ENCODE results near the gene RPGRIP1L. TPM values are rescaled to one million over a fixed set of nuclear protein-coding genes. Genes with fewer than 3 reads are reported as not detected.

RPGRIP1L gene
- total and polyA plus RNA-seq, 2 of the 8 experiments (the other 6 are each of a cell fraction or from before 2014, with no cell fraction given): 4.0 to 13.7 TPM

DNA sequence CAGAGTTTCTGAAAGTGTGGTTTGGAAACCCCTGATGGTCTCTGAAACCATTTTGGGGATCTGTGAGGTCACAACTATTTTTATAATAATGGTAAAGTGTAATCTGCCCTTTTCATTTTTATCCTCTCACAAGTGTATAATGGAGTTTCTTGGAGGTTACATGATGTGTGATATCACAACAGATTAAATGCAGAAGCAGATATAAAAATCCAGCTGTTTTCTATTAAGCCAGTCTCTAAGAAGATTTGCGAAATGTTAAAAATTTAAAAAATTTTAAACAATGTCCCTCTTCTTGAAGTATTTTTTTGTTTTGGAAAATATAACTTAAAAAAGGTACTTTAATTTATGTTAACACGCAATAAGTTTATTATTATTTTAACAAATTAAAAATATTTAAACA lies 48.7 kb downstream of the RPGRIP1L start (continued):
- TF ChIP-seq, protein P1, sequence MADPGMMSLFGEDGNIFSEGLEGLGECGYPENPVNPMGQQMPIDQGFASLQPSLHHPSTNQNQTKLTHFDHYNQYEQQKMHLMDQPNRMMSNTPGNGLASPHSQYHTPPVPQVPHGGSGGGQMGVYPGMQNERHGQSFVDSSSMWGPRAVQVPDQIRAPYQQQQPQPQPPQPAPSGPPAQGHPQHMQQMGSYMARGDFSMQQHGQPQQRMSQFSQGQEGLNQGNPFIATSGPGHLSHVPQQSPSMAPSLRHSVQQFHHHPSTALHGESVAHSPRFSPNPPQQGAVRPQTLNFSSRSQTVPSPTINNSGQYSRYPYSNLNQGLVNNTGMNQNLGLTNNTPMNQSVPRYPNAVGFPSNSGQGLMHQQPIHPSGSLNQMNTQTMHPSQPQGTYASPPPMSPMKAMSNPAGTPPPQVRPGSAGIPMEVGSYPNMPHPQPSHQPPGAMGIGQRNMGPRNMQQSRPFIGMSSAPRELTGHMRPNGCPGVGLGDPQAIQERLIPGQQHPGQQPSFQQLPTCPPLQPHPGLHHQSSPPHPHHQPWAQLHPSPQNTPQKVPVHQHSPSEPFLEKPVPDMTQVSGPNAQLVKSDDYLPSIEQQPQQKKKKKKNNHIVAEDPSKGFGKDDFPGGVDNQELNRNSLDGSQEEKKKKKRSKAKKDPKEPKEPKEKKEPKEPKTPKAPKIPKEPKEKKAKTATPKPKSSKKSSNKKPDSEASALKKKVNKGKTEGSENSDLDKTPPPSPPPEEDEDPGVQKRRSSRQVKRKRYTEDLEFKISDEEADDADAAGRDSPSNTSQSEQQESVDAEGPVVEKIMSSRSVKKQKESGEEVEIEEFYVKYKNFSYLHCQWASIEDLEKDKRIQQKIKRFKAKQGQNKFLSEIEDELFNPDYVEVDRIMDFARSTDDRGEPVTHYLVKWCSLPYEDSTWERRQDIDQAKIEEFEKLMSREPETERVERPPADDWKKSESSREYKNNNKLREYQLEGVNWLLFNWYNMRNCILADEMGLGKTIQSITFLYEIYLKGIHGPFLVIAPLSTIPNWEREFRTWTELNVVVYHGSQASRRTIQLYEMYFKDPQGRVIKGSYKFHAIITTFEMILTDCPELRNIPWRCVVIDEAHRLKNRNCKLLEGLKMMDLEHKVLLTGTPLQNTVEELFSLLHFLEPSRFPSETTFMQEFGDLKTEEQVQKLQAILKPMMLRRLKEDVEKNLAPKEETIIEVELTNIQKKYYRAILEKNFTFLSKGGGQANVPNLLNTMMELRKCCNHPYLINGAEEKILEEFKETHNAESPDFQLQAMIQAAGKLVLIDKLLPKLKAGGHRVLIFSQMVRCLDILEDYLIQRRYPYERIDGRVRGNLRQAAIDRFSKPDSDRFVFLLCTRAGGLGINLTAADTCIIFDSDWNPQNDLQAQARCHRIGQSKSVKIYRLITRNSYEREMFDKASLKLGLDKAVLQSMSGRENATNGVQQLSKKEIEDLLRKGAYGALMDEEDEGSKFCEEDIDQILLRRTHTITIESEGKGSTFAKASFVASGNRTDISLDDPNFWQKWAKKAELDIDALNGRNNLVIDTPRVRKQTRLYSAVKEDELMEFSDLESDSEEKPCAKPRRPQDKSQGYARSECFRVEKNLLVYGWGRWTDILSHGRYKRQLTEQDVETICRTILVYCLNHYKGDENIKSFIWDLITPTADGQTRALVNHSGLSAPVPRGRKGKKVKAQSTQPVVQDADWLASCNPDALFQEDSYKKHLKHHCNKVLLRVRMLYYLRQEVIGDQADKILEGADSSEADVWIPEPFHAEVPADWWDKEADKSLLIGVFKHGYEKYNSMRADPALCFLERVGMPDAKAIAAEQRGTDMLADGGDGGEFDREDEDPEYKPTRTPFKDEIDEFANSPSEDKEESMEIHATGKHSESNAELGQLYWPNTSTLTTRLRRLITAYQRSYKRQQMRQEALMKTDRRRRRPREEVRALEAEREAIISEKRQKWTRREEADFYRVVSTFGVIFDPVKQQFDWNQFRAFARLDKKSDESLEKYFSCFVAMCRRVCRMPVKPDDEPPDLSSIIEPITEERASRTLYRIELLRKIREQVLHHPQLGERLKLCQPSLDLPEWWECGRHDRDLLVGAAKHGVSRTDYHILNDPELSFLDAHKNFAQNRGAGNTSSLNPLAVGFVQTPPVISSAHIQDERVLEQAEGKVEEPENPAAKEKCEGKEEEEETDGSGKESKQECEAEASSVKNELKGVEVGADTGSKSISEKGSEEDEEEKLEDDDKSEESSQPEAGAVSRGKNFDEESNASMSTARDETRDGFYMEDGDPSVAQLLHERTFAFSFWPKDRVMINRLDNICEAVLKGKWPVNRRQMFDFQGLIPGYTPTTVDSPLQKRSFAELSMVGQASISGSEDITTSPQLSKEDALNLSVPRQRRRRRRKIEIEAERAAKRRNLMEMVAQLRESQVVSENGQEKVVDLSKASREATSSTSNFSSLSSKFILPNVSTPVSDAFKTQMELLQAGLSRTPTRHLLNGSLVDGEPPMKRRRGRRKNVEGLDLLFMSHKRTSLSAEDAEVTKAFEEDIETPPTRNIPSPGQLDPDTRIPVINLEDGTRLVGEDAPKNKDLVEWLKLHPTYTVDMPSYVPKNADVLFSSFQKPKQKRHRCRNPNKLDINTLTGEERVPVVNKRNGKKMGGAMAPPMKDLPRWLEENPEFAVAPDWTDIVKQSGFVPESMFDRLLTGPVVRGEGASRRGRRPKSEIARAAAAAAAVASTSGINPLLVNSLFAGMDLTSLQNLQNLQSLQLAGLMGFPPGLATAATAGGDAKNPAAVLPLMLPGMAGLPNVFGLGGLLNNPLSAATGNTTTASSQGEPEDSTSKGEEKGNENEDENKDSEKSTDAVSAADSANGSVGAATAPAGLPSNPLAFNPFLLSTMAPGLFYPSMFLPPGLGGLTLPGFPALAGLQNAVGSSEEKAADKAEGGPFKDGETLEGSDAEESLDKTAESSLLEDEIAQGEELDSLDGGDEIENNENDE (IDR thresholded peaks at IDR 0.05; ENCODE audit: insufficient replicate concordance, low read length): no peak
- TF ChIP-seq RXRA (IDR thresholded peaks at IDR 0.05; ENCODE audit: insufficient read depth, low read depth, low read length) (no peak), RFX5 (IDR thresholded peaks at IDR 0.05; ENCODE audit: borderline replicate concordance, low read depth, low read length) (no peak)

All from H1 (cell line).